B cell (primary cell): Measurements from ENCODE around the gene ASXL2. TPM values are rescaled to one million over a fixed set of nuclear protein-coding genes. Genes with fewer than 3 reads are reported as not detected.

Experiments
- ATAC-seq: fragments of 200-7000 bp; cut with Tn5 transposase; one replicate; pipeline ENCODE4 v1.10.0; 2021; ENCODE audit warnings: low read depth, mild to moderate bottlenecking, moderate number of reproducible peaks, moderate library complexity
- CTCF ChIA-PET: fragments of 350-600 bp; sonication (Branson Sonifier 250); formaldehyde crosslinking; loops from one replicate; lab custom pipeline; 2021; ENCODE audit warnings: antibody characterized with exemption, inconsistent platforms; lab: Charles Lee
- POLR2A ChIA-PET: fragments of 350-600 bp; sonication (Branson Sonifier 250); formaldehyde crosslinking; loops from one replicate; lab custom pipeline; 2021; ENCODE audit warnings: antibody characterized with exemption; lab: Charles Lee
- DNase-seq: peaks from one replicate; pipeline ENCODE4 v3.0.0; 2013
- H2AFZ ChIP-seq: 2 replicates; pipeline ENCODE4 v1.6.1; 2012; ENCODE audit warnings: mild to moderate bottlenecking, low read depth, low read length; ENCODE audit not compliant: insufficient read depth, poor library complexity, severe bottlenecking
- H3K27ac ChIP-seq, 2 donors: 1 replicate in 1 of 2; 2 replicates in 1 of 2; pipeline ENCODE4 v1.5.1; 2012 to 2013; ENCODE audit warnings: low read length in 2 of 2, mild to moderate bottlenecking in 2 of 2, moderate library complexity in 1 of 2
- H3K27me3 ChIP-seq, 4 experiments: fragments of 200-600 bp in 1 of 4; sonication (generic) in 1 of 4; replicated peaks in 1 of 4; 1 replicate in 2 of 4; 2 replicates in 2 of 4; pipeline versions ENCODE4 v1.6.1 to v1.7.0; 2013 to 2016; ENCODE audit warnings: low read length in 3 of 4, mild to moderate bottlenecking in 2 of 4, mixed read lengths in 1 of 4, moderate library complexity in 1 of 4; ENCODE audit not compliant: insufficient read depth in 4 of 4, control insufficient read depth in 3 of 4; ENCODE audit errors: control extremely low read depth in 1 of 4
- H3K36me3 ChIP-seq, 2 experiments: replicated peaks in 1 of 2; 1 replicate in 1 of 2; 2 replicates in 1 of 2; pipeline versions ENCODE4 v1.6.1 to v1.7.1; 2013; ENCODE audit warnings: low read length in 1 of 2; ENCODE audit not compliant: insufficient read depth in 2 of 2, control insufficient read depth in 1 of 2; ENCODE audit errors: control extremely low read depth in 1 of 2, extremely low read depth in 1 of 2
- H3K4me1 ChIP-seq, 2 donors: fragments of 200-600 bp in 1 of 2; sonication (generic) in 1 of 2; 1 replicate in 1 of 2; 2 replicates in 1 of 2; pipeline versions ENCODE4 v1.5.1 to v1.6.1; 2013 to 2017; ENCODE audit warnings: low read length in 2 of 2; ENCODE audit not compliant: control insufficient read depth in 2 of 2, insufficient read depth in 2 of 2
- H3K4me2 ChIP-seq: replicated peaks from 2 replicates; pipeline ENCODE3; 2012; ENCODE audit warnings: mild to moderate bottlenecking, low read depth, low read length; ENCODE audit not compliant: poor library complexity, severe bottlenecking
- H3K4me3 ChIP-seq, 5 experiments: fragments of 200-600 bp in 1 of 5; sonication (generic) in 1 of 5; 1 replicate in 3 of 5; 2 replicates in 2 of 5; pipeline versions ENCODE4 v1.5.1 to v1.7.0; 2011 to 2016; ENCODE audit warnings: low read length in 4 of 5, mild to moderate bottlenecking in 4 of 5, low read depth in 2 of 5, control low read depth in 1 of 5, moderate library complexity in 1 of 5; ENCODE audit not compliant: insufficient read depth in 1 of 5; ENCODE audit errors: control extremely low read depth in 1 of 5, extremely low read depth in 1 of 5
- H3K79me2 ChIP-seq: fragments of 200-600 bp; sonication (generic); one replicate; pipeline ENCODE4 v1.6.0; 2016; ENCODE audit warnings: low read length; ENCODE audit not compliant: control insufficient read depth, insufficient read depth
- H3K9ac ChIP-seq: fragments of 200-600 bp; sonication (generic); 2 replicates; pipeline ENCODE4 v1.6.1; 2017; ENCODE audit warnings: mild to moderate bottlenecking, low read length, moderate library complexity
- H3K9me3 ChIP-seq, 3 donors: one replicate each; pipeline versions ENCODE4 v1.6.1 to v1.7.1; 2013; ENCODE audit warnings: low read length in 2 of 3; ENCODE audit not compliant: control insufficient read depth in 2 of 3, insufficient read depth in 1 of 3; ENCODE audit errors: control extremely low read depth in 1 of 3
- H4K20me1 ChIP-seq: 2 replicates; pipeline ENCODE4 v1.6.0; 2012; ENCODE audit warnings: mild to moderate bottlenecking, low read length; ENCODE audit not compliant: insufficient read depth, control insufficient read depth, poor library complexity, severe bottlenecking
- H3K27ac Mint-ChIP-seq: one replicate; pipeline ENCODE4 v1.8.0; 2021; ENCODE audit warnings: mixed read lengths
- H3K27me3 Mint-ChIP-seq: one replicate; pipeline ENCODE4 v1.8.0; 2021; ENCODE audit warnings: mixed read lengths
- H3K4me1 Mint-ChIP-seq: one replicate; pipeline ENCODE4 v1.8.0; 2021; ENCODE audit warnings: mixed read lengths
- H3K4me3 Mint-ChIP-seq: one replicate; pipeline ENCODE4 v1.8.0; 2021; ENCODE audit warnings: mixed read lengths
- H3K9me3 Mint-ChIP-seq: one replicate; pipeline ENCODE4 v1.8.0; 2022; ENCODE audit warnings: mixed read lengths; ENCODE audit not compliant: insufficient read depth
- EZH2 ChIP-seq: IDR thresholded peaks from 2 replicates; pipeline ENCODE4 v1.6.1; 2012; ENCODE audit warnings: borderline replicate concordance, low read depth, mild to moderate bottlenecking, moderate library complexity, low read length; ENCODE audit not compliant: insufficient read depth, poor library complexity, severe bottlenecking
- WGBS: methylation state at CpG from one replicate; pipeline ENCODE4 v1.1.5; 2013; ENCODE audit warnings: missing lambda C conversion rate; ENCODE audit not compliant: insufficient coverage; 5-methylcytosine and 5-hydroxymethylcytosine counted together
- intact Hi-C: fragments of 100-400 bp; cut with micrococcal nuclease; formaldehyde crosslinking; loops from one replicate; pipeline ENCODE4 v1.10.0; 2022
- polyA plus RNA-seq: library from polyadenylated mRNA; depleted of rRNA; stranded (reverse); fragments of >200 nt; gene quantifications from 2 replicates; pipeline ENCODE4 v1.2.3, GENCODE V29; 2012
- total RNA-seq, 2 donors: library from RNA; stranded (reverse); fragments of 120-200 nt in 1 of 2; gene quantifications; 1 replicate in 1 of 2; 2 replicates in 1 of 2; pipeline versions ENCODE4 v1.2.3 to v1.2.4, GENCODE V29; 2013 to 2022
- TF ChIP-seq, protein P1 (sequence below): fragments of 200-600 bp; IDR thresholded peaks from one replicate; pipeline ENCODE4 v1.8.0; 2022; ENCODE audit warnings: antibody characterized with exemption, mild to moderate bottlenecking

The ASXL2 gene
- total and polyA plus RNA-seq, 2 donors (not counting 1 experiment from before 2014, with no cell fraction given): 7.6 to 55.0 TPM

DNA sequence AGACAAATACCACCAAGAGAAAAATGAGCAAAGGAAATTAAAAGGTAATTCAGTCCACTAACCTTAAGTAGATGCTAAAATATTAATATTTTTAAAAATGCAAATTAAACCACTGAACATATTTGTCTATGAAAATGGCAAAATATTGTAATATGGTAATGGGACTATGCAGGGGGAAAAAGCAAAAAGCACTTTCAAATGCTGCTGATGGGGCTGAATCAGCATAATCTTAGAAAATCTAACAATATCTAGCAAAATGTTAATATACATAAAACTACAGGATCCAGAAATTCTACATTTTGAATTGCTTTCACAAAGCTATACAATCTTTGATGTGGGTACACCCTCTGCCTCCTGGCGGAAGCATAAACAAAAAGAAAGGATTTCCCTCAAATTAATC is 118.0 kb downstream of the ASXL2 start:
- POLR2A ChIA-PET: no interaction called here
- Histone ChIP-seq H3K79me2 (no peaks in the 10 kb centered on the region), H3K36me3 (peaks cover 13 to 38% of the 10 kb centered on the region in 2 experiments), H3K9ac (no peak overlapping the region), H2AFZ (no peak overlapping the region), H3K9me3 (no peaks in the 10 kb centered on the region), H3K4me2 (no peak overlapping the region), H3K4me1 (no peaks in the 10 kb centered on the region), H4K20me1 (no peaks in the 10 kb centered on the region), H3K27me3 (no peaks in the 10 kb centered on the region), H3K27ac (no peak overlapping the region), H3K4me3 (no peak overlapping the region)
- no peak for ATAC-seq
- TF ChIP-seq EZH2: no peak
- TF ChIP-seq, protein P1, sequence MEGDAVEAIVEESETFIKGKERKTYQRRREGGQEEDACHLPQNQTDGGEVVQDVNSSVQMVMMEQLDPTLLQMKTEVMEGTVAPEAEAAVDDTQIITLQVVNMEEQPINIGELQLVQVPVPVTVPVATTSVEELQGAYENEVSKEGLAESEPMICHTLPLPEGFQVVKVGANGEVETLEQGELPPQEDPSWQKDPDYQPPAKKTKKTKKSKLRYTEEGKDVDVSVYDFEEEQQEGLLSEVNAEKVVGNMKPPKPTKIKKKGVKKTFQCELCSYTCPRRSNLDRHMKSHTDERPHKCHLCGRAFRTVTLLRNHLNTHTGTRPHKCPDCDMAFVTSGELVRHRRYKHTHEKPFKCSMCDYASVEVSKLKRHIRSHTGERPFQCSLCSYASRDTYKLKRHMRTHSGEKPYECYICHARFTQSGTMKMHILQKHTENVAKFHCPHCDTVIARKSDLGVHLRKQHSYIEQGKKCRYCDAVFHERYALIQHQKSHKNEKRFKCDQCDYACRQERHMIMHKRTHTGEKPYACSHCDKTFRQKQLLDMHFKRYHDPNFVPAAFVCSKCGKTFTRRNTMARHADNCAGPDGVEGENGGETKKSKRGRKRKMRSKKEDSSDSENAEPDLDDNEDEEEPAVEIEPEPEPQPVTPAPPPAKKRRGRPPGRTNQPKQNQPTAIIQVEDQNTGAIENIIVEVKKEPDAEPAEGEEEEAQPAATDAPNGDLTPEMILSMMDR: no peak
- Mint-ChIP-seq H3K27me3 (no peaks in the 10 kb centered on the region), H3K4me1 (no peaks in the 10 kb centered on the region), H3K9me3 (no peaks in the 10 kb centered on the region), H3K4me3 (no peak overlapping the region), H3K27ac (no peak overlapping the region)
- CTCF ChIA-PET: no interaction called here
- WGBS: no CpG with 5 or more reads among the region's 1 CpG
- no peak for DNase-seq
- intact Hi-C loops: no loop called here

DNA sequence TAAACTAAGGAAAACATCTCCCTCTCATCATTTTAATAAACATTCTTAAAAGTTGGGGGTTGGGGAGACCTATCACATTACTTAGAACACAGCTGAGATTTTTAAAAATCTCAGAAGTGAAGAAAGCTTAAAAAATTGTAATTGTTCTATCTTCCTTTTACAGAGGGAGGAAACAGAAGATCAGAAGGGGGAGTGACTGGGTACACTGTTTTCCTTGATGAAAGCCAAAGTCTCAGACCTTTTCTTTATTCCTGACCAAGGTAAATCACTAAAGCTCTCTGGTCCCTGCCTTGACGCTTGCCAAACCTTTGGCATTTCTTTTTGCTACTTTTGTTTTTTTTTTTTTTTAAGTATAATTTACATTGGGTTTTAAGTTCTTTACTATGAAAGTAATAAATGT is 119.9 kb downstream of the ASXL2 start:
- CTCF ChIA-PET: interaction anchor here (0.6 to 2.2 kb wide), 2 partner anchors 86 to 151 kb away, joined by 3 to 9 read pairs; no protein-coding TSS in a partner anchor
- Histone ChIP-seq H3K27ac (no peak overlapping the region), H3K79me2 (no peaks in the 10 kb centered on the region), H3K4me3 (no peak overlapping the region), H4K20me1 (no peaks in the 10 kb centered on the region), H3K36me3 (peaks cover 15 to 58% of the 10 kb centered on the region in 2 experiments), H3K9ac (no peak overlapping the region), H3K27me3 (no peaks in the 10 kb centered on the region), H3K4me1 (no peaks in the 10 kb centered on the region), H2AFZ (no peak overlapping the region), H3K9me3 (no peaks in the 10 kb centered on the region), H3K4me2 (no peak overlapping the region)
- WGBS: no CpG with 5 or more reads among the region's 1 CpG
- ATAC-seq: no peak
- Mint-ChIP-seq H3K27me3 (no peaks in the 10 kb centered on the region), H3K9me3 (no peaks in the 10 kb centered on the region), H3K27ac (no peak overlapping the region), H3K4me3 (no peak overlapping the region), H3K4me1 (no peaks in the 10 kb centered on the region)
- DNase-seq: no peak
- intact Hi-C loops: no loop called here
- TF ChIP-seq EZH2: no peak
- TF ChIP-seq, protein P1: no peak
- POLR2A ChIA-PET: no interaction called here
